SK-N-DZ (cell line): Measurements from ENCODE around the gene GATD1.
A peak's percentile ranks its signal among the peaks of the same experiment; 100 is the strongest.

Experiments used
- DNase-seq: peaks from one replicate; pipeline ENCODE4 v3.0.0-alpha.2; 2015; ENCODE audit warnings: low spot score

The GATD1 gene

DNA sequence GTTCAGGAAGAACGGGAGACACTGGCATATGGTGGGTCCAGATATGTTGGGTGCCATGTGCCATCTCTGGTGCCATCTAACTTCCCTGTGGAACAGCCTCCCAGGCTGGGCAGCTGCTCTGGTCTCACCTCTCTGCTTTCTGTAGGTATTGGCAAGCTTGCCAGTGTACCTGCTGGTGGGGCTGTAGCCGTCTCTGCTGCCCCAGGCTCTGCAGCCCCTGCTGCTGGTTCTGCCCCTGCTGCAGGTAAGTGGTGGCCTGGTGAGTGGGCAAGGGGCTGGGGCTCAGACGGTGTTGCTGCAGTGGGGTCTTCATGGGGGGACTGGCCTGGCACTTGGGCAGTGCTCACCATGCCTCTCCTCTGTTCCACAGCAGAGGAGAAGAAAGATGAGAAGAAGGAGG is 35.1 kb upstream of the GATD1 start:
- no peak for DNase-seq

DNA sequence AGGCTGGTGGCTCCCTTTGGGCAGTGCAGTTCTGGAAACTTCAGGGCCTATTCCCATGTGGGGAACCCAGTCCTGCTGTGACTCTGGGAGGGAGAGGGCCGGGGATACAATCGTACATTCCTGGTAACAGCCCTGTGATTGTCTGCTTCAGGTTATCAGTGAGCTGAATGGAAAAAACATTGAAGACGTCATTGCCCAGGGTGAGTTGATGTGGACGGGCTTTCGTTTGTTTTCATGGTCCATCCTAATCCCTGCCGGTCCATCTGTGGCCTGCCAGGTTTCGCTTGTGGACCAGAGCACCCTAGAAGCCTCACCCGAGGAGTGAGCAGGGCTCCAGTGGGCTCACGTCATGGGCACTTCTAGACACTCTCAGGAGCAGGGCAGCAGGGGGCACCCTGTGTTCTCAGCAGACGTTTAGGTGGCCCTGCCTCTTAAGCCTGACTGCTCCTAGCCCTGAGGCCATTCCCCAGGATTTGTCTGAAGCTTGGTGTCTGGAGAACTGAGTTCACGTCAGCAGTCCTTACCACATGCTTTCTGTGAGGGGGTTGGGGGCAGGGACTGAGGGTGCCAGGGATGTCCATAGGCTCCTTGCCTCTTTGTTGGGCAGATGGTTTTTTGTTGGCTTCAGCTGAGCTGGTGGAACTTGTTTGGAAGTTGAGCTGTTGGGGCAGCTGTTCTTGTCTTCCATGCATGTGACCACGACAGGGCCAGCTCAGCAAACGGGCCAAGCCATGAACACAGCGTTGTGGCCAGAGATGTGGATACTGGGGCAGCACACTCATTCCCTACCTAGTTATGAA is 34.4 kb upstream of the GATD1 start:
- DNase-seq = no peak

GRCh38 chr11:810040-810567 is 32.8 kb upstream of the GATD1 start:
- no peak for DNase-seq

DNA sequence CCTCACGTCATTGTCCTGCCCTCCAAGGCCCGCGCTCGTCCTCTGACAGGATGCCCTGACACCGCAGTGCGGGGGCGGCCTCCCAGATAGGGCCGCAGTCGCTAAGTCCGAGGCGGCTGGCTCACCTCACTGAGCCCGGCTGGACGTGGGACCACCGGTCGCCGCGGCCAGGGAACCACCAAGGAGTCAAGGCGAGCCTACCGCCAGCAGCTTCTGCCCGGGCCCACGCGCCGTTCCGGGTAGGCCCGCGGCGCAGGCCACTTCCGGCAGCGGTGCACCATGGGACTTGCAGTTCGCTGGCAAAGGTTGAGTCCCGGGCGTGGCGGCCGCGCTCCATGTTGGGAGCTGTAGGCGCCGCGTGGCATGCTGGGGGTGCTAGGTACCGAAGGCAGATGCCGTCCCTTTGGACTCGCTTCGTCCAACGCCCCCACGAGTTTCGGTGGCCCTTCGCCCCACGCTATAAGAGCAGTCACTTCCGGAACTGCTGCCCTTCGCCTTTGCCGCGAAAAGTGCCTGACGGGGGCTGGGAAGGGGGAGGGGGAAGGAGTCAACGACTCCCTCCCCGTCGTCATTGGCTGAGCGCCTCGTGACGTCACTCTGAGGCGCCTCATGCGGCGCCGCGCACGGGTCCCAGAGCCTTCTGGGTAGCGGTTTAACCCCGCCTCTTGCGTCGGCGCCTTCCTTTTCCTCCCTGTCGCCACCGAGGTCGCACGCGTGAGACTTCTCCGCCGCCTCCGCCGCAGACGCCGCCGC is 32.2 kb upstream of the GATD1 start, which contains the start of gene RPLP2:
Gene RPLP2, plus strand, starts transcription at position 681 of the 753 bp plus-strand sequence. CDS start 268 bp downstream, outside the sequence.
- DNase-seq = peak; percentile 97

- DNase-seq = no peak
These were observed 31.4 kb upstream of the GATD1 start for GRCh38 chr11:808427-809286.

DNA sequence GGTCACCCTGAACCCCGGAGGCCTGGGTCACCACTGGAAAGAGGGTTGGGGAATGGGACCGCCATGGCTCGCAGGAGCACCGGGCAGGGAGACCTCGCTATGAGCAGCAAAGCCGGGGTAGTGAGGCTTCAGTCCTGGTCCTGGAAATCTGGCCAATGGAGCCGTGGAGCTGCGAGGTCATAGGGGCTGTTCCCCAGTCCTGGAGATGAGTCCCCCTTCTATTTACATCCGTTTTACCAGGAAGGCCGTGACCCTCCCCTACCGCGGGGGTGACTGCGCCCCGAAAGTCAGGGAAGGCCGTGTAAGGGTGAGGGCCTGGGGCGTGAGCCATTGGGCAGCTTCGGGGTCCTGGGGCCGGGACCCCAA is 27.3 kb upstream of the GATD1 start:
- no peak for DNase-seq

- no peak for DNase-seq
These were observed 26.7 kb upstream of the GATD1 start for GRCh38 chr11:803770-804598.

DNA sequence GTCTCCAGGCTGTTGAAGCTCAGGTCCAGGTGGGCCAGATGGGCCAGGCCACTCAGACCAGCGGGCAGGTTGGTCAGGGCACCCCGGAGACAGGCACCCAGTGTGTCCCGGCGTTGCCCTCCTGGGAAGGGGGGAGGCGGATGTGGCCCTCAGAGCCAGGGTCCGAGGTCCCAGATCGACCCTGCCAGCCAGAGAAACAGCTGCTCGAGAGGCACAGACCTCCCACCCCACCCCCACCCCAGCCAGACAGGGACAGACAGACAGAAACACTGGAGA is 26.1 kb upstream of the GATD1 start:
- no peak for DNase-seq

GRCh38 chr11:802693-803466 is 25.6 kb upstream of the GATD1 start:
- DNase-seq = no peak

DNA sequence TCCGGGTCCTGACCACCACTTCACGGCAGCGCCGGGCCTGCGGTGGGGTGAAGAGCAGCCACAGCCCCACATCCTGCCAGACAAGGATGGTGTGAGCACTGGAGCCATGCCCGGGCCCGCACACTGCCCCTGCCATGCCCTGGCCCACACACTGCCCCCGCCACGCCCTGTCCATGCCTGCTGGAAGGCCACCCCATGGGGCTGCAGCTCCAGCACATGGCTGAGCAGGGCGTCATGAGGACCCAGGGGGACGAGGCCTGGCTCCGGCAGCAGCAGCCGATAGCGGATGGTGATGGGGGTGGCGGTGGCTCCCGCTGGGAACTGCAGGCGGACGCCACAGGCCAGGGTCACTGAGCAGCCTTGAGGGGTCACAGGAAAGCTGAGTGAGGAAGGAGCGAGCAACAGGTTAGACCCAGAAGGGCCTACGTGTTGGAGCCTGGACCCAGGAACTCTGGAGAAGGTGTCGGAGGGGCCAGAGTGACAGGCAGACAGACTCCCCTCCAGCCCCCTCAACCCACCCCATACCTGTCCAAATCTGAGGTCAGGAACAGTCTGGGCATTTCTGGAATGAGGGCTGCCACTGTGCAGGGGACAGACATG is 24.8 kb upstream of the GATD1 start:
- no peak for DNase-seq

DNA sequence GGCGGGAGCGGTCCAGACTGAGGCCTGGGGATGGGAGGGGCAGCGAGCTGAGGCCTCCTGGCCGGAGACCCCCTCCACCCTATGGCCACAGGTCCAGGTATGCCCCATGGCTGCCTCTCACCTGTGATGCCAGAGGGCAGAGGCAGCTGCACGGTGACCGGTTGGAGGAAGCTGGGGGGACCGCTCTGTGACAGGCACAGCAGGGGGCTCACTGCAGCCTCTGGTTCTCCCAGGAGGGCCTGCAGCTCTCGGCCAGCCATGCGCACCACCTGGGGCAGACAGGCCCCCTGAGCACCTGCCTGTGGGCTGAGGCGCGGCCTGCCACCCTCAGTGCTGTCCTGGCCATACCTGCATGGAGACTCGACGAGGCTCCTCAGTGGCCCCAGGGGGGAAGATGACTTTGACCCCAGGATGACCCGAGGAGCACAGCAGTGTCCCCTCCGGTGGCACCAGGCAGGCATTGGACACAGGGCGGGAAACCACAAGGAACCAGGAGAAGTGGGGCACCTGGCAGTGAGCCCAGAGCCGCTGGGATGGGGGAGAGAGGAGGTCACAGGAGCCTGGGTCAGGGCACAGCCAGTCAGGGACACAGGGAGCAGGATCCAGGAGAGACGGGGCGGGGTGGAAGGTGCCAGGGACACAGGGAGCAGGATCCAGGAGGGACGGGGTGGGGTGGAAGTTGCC is 24.0 kb upstream of the GATD1 start:
- no peak for DNase-seq

DNA sequence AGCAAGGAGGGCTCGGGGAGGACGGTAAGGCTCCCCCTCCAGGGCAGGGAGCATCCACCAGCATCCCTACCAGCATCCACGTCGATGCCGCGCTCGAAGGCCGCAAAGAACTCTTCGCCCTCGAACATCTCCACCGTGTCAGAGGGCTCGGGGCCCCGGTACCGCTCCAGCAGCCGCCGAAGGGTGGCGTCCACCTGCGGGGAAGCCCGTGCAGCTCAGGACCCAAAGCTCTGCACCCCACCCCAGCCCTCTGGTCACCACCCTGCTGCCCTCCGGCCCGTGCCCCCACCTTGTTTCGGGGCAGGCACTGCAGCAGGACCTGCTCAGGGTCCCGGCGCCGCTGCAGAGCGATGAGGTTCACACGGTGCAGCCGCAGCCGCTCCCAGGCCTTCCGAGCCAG is 23.2 kb upstream of the GATD1 start:
- DNase-seq = no peak

DNA sequence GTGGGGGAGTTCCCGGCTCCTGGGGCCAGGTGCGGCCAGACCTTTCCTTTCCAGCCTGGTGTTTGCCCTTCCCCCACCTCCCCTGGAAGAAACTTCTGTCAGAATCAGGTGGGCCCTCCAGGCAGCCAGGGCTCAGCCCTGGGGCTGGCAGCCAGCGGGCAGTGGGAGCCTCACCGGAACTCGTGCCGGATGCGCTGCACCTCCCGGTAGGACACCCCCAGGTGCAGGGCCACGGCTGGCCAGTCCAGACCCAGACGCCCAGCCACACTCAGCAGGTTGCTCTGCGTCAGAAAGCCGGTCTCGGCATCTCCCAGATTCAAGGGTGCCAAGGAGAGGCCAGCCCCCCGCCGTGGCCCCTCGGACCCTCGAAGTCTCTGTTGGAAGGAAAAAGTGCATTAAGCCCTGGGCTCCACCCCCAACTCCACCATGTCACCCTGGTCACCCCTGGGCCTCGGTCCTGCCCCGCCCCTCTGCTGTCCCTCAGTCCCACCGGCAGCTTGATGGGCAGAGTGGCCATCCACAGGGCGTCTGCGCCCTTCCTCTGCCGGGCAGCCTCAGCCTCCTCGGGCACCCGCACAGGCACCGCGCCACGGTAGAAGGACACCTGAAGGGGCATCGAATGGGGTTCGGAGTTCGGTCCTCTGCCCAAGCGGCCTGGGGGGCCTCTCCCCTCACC is 22.5 kb upstream of the GATD1 start:
- DNase-seq = no peak

GRCh38 chr11:798093-798713 is 20.9 kb upstream of the GATD1 start, which contains the start of gene SLC25A22:
Gene SLC25A22 (minus strand): TSS chr11:798281. CDS start chr11:795006, 3,275 bp downstream.
- peak; percentile 79 for DNase-seq

GRCh38 chr11:797296-798092 is 20.2 kb upstream of the GATD1 start:
- peak; percentile 82 for DNase-seq

GRCh38 chr11:796565-797295 is 19.4 kb upstream of the GATD1 start:
- no peak for DNase-seq
